SK-N-MC (cell line): Measurements from ENCODE around the gene WARS2.
"Not testable (repeated sequence)": the region's sequence is repeated elsewhere in the genome, so short reads cannot be mapped to it uniquely, and the experiment has no call there.

ENCODE experiments used
- DNase-seq: peaks from one replicate; pipeline ENCODE4 v3.0.0-alpha.2; 2011; ENCODE audit warnings: low read depth, low spot score
- H3K27ac ChIP-seq: fragments of 200-600 bp; sonication (generic); 2 replicates; pipeline ENCODE4 v1.5.1; 2016; ENCODE audit warnings: mixed run types
- H3K36me3 ChIP-seq: fragments of 200-600 bp; sonication (generic); 2 replicates; pipeline ENCODE4 v1.6.1; 2017; ENCODE audit warnings: antibody characterized with exemption, low read length, mixed read lengths; ENCODE audit not compliant: insufficient read depth
- H3K4me3 ChIP-seq: fragments of 200-600 bp; sonication (generic); 2 replicates; pipeline ENCODE4 v1.5.1; 2016
- H3K9ac ChIP-seq: fragments of 200-600 bp; sonication (generic); 2 replicates; pipeline ENCODE4 v1.8.0; 2017; ENCODE audit warnings: mixed run types, mixed read lengths; ENCODE audit not compliant: insufficient read length
- H3K9me3 ChIP-seq: fragments of 200-600 bp; sonication (generic); 2 replicates; pipeline ENCODE4 v1.6.1; 2017; ENCODE audit warnings: low read depth, mild to moderate bottlenecking, antibody characterized with exemption, low read length, moderate library complexity, mixed read lengths
- EZH2 ChIP-seq: fragments of 200-600 bp; sonication (generic); IDR thresholded peaks from one replicate; pipeline ENCODE4 v1.6.1; 2017; ENCODE audit warnings: antibody characterized with exemption
- FOXP2 ChIP-seq: optimal IDR thresholded peaks from 2 replicates; pipeline ENCODE3; 2011; ENCODE audit warnings: mild to moderate bottlenecking, moderate library complexity; ENCODE audit not compliant: insufficient read depth; ENCODE audit errors: extremely low read length, control extremely low read depth
- POLR2AphosphoS5 ChIP-seq: IDR thresholded peaks from 2 replicates; pipeline ENCODE4 v1.6.1; 2012; ENCODE audit warnings: mild to moderate bottlenecking, low read depth, low read length, borderline replicate concordance

Gene WARS2

DNA sequence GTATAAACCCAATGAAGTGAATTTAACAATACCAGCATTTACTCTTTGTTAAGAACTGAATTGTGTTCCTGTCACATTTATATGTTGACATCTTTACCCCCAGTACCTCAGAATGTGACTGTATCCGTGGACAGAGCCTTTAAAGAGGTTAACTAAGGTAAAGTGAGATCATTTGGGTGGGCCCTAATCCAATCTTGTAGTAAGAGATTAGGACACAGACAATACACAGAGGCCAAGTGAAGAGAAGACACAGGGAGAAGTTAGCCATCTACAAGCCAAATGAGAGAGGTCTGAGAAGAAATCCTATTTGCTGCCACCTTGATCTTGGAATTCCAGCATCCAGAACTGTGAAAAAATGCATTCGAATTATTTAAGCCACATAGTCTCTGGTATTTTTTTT, 22.9 kb upstream of the WARS2 start:
- no peak overlapping the region for H3K9ac ChIP-seq
- DNase-seq = no peak
- TF ChIP-seq EZH2 (no peak), POLR2AphosphoS5 (no peak), FOXP2 (no peak)

DNA sequence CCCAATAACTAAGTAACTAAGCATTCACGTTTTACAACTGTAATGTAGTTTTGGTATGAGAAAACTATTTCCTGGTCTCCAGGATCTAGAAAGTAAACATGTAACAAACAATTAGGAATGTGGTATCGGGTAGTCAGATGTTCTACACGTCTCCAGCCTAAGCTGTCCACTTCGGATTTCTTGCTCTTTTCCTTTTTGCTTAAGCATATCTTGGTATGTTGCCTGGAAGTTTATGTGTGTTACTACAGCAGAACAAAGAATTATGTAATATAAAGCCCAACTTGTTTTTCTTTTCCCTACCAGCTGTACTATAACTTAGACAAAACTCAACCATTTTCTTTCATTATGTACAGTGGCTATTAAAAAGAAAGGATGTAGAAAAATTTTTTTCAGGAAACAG, 20.4 kb upstream of the WARS2 start:
- H3K27ac ChIP-seq = no peak overlapping the region
- DNase-seq = no peak
- no peak overlapping the region for H3K4me3 ChIP-seq
- TF ChIP-seq EZH2 (no peak), FOXP2 (no peak), POLR2AphosphoS5 (no peak)
- peaks cover 30% of the 10 kb centered on the region for H3K36me3 ChIP-seq
- H3K9me3 ChIP-seq = no peaks in the 10 kb centered on the region
- H3K9ac ChIP-seq = no peak overlapping the region

More for the DNA sequence above, 22.9 kb upstream of the WARS2 start:
- Histone ChIP-seq H3K9me3 (no peaks in the 10 kb centered on the region), H3K36me3 (peaks cover 32% of the 10 kb centered on the region), H3K4me3 (no peak overlapping the region), H3K27ac (no peak overlapping the region)

DNA sequence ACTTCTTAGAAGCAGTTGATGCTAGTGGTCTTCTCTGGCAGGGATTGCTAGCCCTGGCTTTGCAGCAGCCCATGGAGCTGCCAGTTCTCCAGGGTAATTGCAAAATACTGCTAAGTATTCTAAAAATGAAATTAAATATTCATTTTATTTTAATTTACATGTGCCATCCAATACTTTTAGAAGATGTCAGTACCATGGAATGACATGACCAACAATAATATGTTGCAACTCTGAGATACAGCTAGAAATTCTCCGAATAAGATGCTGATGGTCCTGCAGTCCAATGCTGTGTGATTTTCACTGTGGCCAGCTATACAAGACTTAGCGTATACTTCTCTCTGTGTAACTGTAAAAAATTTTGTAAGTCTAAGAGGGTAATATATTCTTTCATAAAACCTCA, 20.0 kb upstream of the WARS2 start:
- Histone ChIP-seq H3K9me3 (no peaks in the 10 kb centered on the region), H3K36me3 (peaks cover 30% of the 10 kb centered on the region), H3K27ac (no peak overlapping the region), H3K9ac (no peak overlapping the region), H3K4me3 (no peak overlapping the region)
- no peak for TF ChIP-seq EZH2
- no peak for TF ChIP-seq FOXP2
- TF ChIP-seq POLR2AphosphoS5 = no peak
- no peak for DNase-seq

DNA sequence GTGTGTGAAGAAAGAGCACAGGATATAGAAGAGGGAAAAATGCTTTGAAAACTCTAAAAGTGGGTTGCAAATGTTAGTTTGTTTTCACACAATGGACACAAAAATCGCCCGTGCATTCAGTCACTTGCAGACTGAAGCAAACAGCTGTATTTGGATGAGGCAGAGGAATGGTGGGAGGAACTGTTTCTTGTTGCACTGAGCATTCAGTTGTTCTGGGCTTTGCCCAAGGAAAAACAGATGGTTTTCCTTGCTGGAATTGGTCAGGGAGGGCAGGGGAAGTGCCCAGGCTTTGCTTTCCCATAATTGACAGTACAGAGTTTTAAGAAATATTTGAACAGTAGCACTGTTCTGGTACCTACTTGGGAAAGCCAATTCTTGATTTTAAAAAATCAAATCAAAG, 19.5 kb upstream of the WARS2 start:
- H3K36me3 ChIP-seq = peaks cover 30% of the 10 kb centered on the region

DNA sequence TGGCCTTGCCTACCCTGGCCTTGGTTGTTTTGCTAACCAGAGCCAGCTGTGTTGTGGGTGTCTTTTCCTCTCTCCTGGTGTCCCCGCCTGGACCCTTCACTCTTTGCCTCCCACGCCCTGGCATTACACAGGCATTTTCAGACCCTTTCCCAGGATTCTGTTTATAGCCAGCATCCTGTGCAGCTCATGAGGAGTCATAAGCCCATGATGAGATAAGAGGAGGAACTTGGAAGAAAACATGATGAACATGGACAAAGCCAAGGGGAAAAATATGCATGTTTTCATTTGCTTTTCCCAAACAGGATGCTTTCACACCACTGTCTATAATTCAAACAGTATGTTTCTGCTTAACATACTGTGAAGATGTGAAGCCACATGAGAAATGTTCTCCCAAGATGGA, 18.7 kb upstream of the WARS2 start:
- TF ChIP-seq EZH2 (no peak), FOXP2 (no peak), POLR2AphosphoS5 (no peak)
- Histone ChIP-seq H3K9ac (no peak overlapping the region), H3K4me3 (no peak overlapping the region), H3K27ac (no peak overlapping the region), H3K36me3 (peaks cover 30% of the 10 kb centered on the region), H3K9me3 (no peaks in the 10 kb centered on the region)
- DNase-seq = no peak

More for the DNA sequence above, 19.5 kb upstream of the WARS2 start:
- Histone ChIP-seq H3K4me3 (no peak overlapping the region), H3K27ac (no peak overlapping the region), H3K9ac (no peak overlapping the region), H3K9me3 (no peaks in the 10 kb centered on the region)
- DNase-seq = no peak
- no peak for TF ChIP-seq EZH2
- TF ChIP-seq POLR2AphosphoS5 = no peak
- no peak for TF ChIP-seq FOXP2

DNA sequence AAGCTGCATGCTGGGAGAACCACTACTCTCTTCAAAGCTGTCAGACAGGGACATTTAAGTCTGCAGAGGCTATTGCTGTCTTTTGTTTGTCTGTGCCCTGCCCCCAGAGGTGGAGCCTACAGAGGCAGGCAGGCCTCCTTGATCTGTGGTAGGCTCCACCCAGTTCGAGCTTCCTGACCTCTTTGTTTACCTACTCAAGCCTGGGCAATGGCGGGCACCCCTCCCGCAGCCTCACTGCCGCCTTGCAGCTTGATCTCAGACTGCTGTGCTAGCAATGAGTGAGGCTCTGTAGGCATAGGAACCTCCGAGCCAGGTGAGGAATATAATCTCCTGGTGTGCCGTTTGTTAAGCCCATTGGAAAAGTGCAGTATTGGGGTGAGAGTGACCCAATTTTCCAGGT, 16.3 kb upstream of the WARS2 start:
- H3K36me3 ChIP-seq = peaks cover 26% of the 10 kb centered on the region
- H3K27ac ChIP-seq, DNase-seq, H3K9me3 ChIP-seq, H3K4me3 ChIP-seq, H3K9ac ChIP-seq: not testable (repeated sequence)

DNA sequence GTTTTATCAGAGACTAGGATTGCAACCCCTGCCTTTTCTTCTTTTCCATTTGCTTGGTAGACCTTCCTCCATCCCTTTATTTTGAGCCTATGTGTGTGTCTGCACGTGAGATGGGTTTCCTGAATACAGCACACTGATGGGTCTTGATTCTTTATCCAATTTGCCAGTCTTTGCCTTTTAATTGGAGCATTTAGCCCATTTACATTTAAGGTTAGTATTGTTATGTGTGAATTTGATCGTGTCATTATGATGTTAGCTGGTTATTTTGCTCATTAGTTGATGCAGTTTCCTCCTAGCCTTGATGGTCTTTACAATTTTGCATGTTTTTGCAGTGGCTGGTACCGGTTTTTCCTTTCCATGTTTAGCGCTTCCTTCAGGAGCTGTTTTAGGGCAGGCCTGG, 14.6 kb upstream of the WARS2 start:
- H3K9ac ChIP-seq, H3K4me3 ChIP-seq, H3K27ac ChIP-seq, DNase-seq, H3K9me3 ChIP-seq: not testable (repeated sequence)
- peaks cover 17% of the 10 kb centered on the region for H3K36me3 ChIP-seq

DNA sequence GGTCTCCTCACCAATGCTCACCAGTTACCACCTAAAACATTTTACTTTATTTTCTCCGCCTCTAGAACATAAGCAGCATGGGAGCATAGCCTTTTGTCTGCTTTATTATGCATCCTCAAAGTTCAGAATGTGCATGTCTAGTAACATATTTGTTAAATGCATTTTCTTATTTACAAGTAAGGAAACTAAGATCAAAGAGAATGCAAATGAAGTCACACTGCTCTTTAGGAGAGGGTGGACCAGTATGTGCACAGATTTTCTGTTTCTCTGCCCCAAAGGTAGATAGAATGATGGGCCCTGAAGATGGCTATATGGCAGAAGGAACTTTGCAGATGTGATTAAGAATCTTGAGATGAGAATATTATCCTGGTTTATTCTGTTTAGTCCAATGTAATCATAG, 9.7 kb upstream of the WARS2 start:
- no peak overlapping the region for H3K4me3 ChIP-seq
- no peaks in the 10 kb centered on the region for H3K36me3 ChIP-seq
- no peak for DNase-seq
- H3K9ac ChIP-seq = no peak overlapping the region
- TF ChIP-seq EZH2 (no peak), POLR2AphosphoS5 (no peak), FOXP2 (no peak)
- no peaks in the 10 kb centered on the region for H3K9me3 ChIP-seq
- H3K27ac ChIP-seq = no peak overlapping the region

DNA sequence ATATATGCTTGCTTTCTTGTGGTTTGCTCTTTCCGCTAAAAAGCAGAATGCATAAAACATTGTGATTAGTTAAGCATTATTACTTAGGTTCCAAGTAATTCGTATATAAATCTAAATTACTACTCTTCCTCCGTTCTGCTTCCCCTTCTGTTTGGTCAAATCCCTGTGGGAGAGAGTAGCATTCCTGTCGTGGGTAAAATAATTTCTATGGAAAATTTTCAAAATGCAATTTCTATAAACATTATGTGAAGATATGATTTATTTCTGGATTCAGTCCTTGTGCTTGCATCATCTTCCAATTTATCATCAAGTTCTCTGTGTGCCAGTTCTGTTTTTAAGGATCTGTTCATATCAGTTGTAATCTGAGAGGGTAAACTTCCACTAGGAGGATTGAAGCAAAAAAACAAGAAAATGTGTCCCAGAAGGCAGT, 7.2 kb upstream of the WARS2 start:
- TF ChIP-seq FOXP2 (no peak), EZH2 (no peak), POLR2AphosphoS5 (no peak)
- Histone ChIP-seq H3K9ac (no peak overlapping the region), H3K4me3 (peak overlapping the region; percentile 66), H3K27ac (peak overlapping the region; percentile 89), H3K36me3 (no peaks in the 10 kb centered on the region), H3K9me3 (no peaks in the 10 kb centered on the region)
- peak; percentile 73 for DNase-seq

DNA sequence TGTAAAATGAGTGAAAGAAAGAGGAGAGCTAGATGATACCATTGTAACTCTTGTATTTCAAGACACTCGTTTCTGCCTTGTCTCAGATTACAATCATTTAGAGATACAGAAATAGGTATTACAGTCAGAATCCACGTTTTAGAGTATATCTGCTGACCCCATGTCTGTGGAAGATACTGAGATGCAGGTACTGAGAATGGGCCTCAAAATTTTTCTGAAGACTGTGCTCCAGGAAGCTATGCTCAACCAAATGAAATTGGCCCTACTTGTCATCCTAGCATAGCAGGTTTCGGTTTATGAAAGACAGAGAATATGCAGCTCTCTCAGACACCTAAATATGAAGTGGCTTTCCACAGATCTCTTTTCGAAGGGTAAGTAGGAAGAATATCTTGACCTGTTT, 6.0 kb upstream of the WARS2 start:
- Histone ChIP-seq H3K9ac (no peak overlapping the region), H3K9me3 (no peaks in the 10 kb centered on the region), H3K4me3 (no peak overlapping the region), H3K27ac (no peak overlapping the region), H3K36me3 (peaks cover 1% of the 10 kb centered on the region; the same call in 1 of the 2 replicates)
- DNase-seq = no peak
- TF ChIP-seq FOXP2 = no peak
- TF ChIP-seq POLR2AphosphoS5 = no peak
- no peak for TF ChIP-seq EZH2
